GM12873 (cell line): Measurements from ENCODE around the gene EP400.

Experiments used
- CTCF ChIP-seq: IDR thresholded peaks from 2 replicates; pipeline ENCODE4 v1.5.1; 2012; ENCODE audit warnings: low read depth, mild to moderate bottlenecking, moderate library complexity, low read length, control low read depth; ENCODE audit not compliant: insufficient read depth; ENCODE audit errors: missing control alignments

Gene EP400

DNA sequence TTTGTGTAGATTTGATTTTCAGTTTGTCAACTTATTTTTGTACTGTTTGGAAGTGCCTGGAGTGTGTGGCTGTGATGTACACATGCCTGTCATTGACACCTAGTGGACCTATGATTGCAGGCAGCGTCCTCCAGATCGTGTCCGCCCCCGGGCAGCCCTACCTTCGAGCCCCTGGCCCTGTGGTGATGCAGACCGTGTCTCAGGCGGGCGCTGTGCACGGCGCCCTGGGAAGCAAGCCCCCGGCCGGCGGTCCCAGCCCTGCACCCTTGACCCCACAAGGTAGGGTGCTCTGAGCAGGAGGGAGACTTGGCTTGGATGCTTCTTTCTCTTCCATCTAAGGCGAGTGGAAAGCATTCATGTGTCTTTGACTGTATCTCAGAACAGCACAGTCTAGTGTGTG is 75.8 kb downstream of the EP400 start:
- TF ChIP-seq CTCF: no peak

DNA sequence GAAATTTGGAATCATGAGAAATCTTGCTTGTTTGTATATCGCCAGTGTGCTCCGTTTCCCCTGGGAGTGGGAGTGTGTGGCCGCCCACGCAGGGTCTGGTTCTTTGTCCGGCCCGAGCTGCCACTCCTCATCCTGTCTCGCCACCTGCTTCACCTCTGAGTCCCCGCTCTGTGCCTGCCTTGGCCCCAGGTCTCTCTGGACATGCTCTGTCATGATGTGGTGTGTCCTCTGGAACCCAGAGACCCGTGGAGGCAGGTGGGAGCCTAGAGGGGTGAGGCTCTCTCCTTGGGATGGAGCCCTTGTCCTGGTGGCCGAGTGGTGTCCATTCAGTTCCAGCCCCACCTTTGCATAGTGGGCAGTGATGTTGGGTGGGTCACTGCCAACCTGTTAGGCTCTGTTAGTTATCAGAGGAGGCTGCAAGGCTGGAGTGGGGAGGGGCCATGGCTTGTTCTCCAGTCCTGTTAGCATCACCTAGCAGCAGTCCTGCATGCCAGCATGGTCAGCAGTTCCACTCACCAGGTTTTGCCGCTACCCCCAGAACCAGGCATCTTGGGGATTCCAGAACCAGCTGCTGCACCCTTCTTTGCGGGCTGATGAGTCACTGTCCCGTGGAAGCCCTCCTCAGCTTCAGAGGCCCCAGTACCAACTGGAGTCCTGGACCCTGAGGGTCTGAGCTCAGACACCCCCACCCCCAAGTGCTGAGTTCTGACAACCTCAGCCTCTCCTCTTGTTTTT is 76.5 kb downstream of the EP400 start:
- TF ChIP-seq CTCF: no peak

- no peak for TF ChIP-seq CTCF
Measured at GRCh38 chr12:132026796-132027500, 77.2 kb downstream of the EP400 start.

GRCh38 chr12:132027636-132028035 is 77.9 kb downstream of the EP400 start:
- no peak for TF ChIP-seq CTCF

- no peak for TF ChIP-seq CTCF
Measured at GRCh38 chr12:132028111-132028510, 78.4 kb downstream of the EP400 start.

- TF ChIP-seq CTCF: no peak
Measured at GRCh38 chr12:132029503-132030300, 80.0 kb downstream of the EP400 start.
